Stomach (tissue), 9 donors: ENCODE measurements around the gene POR. TPM values are rescaled to one million over a fixed set of nuclear protein-coding genes. Genes with fewer than 3 reads are reported as not detected.

Experiments used
- DNase-seq, 2 donors: peaks; one replicate each; pipeline versions ENCODE4 v3.0.0 to v3.0.0-alpha.2; 2013 to 2019
- H3K27ac ChIP-seq, 5 donors: fragments of 200-600 bp in 4 of 5; sonication (generic) in 4 of 5; one replicate each; pipeline ENCODE4 v1.5.1; 2013 to 2019; ENCODE audit warnings: mild to moderate bottlenecking in 1 of 5, moderate library complexity in 1 of 5
- H3K27me3 ChIP-seq, 3 donors: fragments of 200-600 bp; sonication (generic); one replicate each; pipeline ENCODE4 v1.5.1; 2017 to 2019; ENCODE audit warnings: mixed run types in 1 of 3
- H3K36me3 ChIP-seq, 4 donors: fragments of 200-600 bp; sonication (generic); 1 replicate in 3 of 4; 2 replicates in 1 of 4; pipeline ENCODE4 v1.5.1; 2016 to 2019
- H3K4me1 ChIP-seq, 4 donors: fragments of 200-600 bp; sonication (generic); one replicate each; pipeline ENCODE4 v1.5.1; 2016 to 2019
- H3K4me3 ChIP-seq, 4 donors: fragments of 200-600 bp; sonication (generic) in 3 of 4; one replicate each; pipeline ENCODE4 v1.5.1; 2016 to 2019; ENCODE audit warnings: mild to moderate bottlenecking in 1 of 4
- H3K9me3 ChIP-seq, 4 donors: fragments of 200-600 bp; sonication (generic); one replicate each; pipeline ENCODE4 v1.5.1; 2016 to 2019
- CTCF ChIP-seq, 7 experiments: fragments of 450-650 bp in 4 of 7; fragments of 200-600 bp in 3 of 7; sonication (generic) in 3 of 7; IDR thresholded peaks; one replicate each; pipeline ENCODE4 v1.5.1; 2016 to 2019; ENCODE audit warnings: antibody characterized with exemption in 7 of 7, control low read depth in 2 of 7, mild to moderate bottlenecking in 1 of 7
- EP300 ChIP-seq: sonication (generic); formaldehyde crosslinking; IDR thresholded peaks from one replicate; pipeline ENCODE4 v1.6.1; 2017; ENCODE audit warnings: antibody characterized with exemption
- POLR2A ChIP-seq, 4 donors: fragments of 450-650 bp; IDR thresholded peaks; one replicate each; pipeline ENCODE4 v1.6.1; 2016; ENCODE audit warnings: antibody characterized with exemption in 4 of 4, control low read depth in 2 of 4, mild to moderate bottlenecking in 1 of 4, moderate library complexity in 1 of 4
- POLR2AphosphoS5 ChIP-seq, 3 donors: sonication (generic); formaldehyde crosslinking; IDR thresholded peaks; one replicate each; pipeline ENCODE4 v1.6.1; 2016; ENCODE audit warnings: antibody characterized with exemption in 3 of 3
- WGBS, 5 donors: extraction: QIAGEN DNeasy Blood & Tissue Kit in 3 of 5; methylation state at CpG; one replicate each; pipeline versions ENCODE4 v1.1.5 to v1.1.7; 2013 to 2018; 5-methylcytosine and 5-hydroxymethylcytosine counted together
- intact Hi-C: fragments of 100-400 bp; cut with DNase I; formaldehyde crosslinking; loops from one replicate; pipeline ENCODE4 v1.15.1; 2023; ENCODE audit warnings: low total_unique reads
- polyA plus RNA-seq, 3 donors: library from polyadenylated mRNA; stranded (reverse); fragments of 200-250 nt; gene quantifications; one replicate each; pipeline ENCODE4 v1.2.3, GENCODE V29; 2013
- total RNA-seq, 5 donors: library from RNA; depleted of rRNA; stranded (reverse); fragments of >200 nt; gene quantifications; one replicate each; pipeline versions ENCODE4 v1.1.0 to v1.2.3, GENCODE V29; 2014 to 2016
- donor health status: healthy with polysubstance abuse.
- donor health status: Bipolar disorder and iron deficiency.
- donor health status: healthy.

POR gene
- total and polyA plus RNA-seq, 8 donors: 30.4 to 304 (median 67.3) TPM

DNA sequence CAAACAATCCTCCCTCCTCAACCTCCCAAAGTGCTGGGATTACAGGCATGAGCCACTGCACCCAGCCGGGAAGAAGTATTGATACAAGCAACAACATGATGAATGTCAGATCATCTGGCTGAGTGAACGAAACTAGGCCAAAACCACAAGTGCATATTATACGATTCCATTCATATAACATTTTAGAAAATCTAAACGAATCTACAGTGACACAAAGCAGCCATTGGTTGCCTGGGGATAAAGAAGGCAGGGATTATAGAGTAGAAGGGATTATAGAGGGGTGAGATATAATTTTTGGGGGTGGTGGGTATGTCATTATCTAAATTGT lies 47.6 kb upstream of the POR start:
- Histone ChIP-seq H3K27me3 (no peaks in the 10 kb centered on the region), H3K27ac (no peak overlapping the region), H3K9me3 (no peaks in the 10 kb centered on the region), H3K4me1 (peaks cover 0 to 20% (median 10%) of the 10 kb centered on the region in 4 donors), H3K4me3 (no peak overlapping the region), H3K36me3 (no peaks in the 10 kb centered on the region)
- no peak for TF ChIP-seq EP300
- no peak for TF ChIP-seq POLR2AphosphoS5 (IDR thresholded peaks at IDR 0.05)
- no peak for TF ChIP-seq CTCF (IDR thresholded peaks at IDR 0.05)
- TF ChIP-seq POLR2A (IDR thresholded peaks at IDR 0.05): no peak
- WGBS, 5 donors: 70 to 79% (median 71%) methylated on average over 4 of the region's 4 CpGs
- DNase-seq: no peak
- intact Hi-C loops: loop anchor here (5.0 kb wide), 1 partner anchor 155 kb away; no protein-coding TSS in a partner anchor

GRCh38 chr7:75868153-75868552 lies 46.8 kb upstream of the POR start:
- no peak for DNase-seq
- H3K36me3 ChIP-seq: no peaks in the 10 kb centered on the region
- WGBS, 5 donors: 88 to 95% (median 91%) methylated on average over 2 of the region's 2 CpGs
- no peaks in the 10 kb centered on the region for H3K27me3 ChIP-seq
- intact Hi-C loops: loop anchor here (5.0 kb wide), 1 partner anchor 154 kb away; no protein-coding TSS in a partner anchor
- H3K4me3 ChIP-seq: no peak overlapping the region
- H3K27ac ChIP-seq: no peak overlapping the region
- H3K4me1 ChIP-seq: peaks cover 0 to 27% (median 10%) of the 10 kb centered on the region in 4 donors
- TF ChIP-seq CTCF (IDR thresholded peaks at IDR 0.05): no peak
- TF ChIP-seq EP300: no peak
- TF ChIP-seq POLR2AphosphoS5 (IDR thresholded peaks at IDR 0.05): no peak
- TF ChIP-seq POLR2A (IDR thresholded peaks at IDR 0.05): no peak
- no peaks in the 10 kb centered on the region for H3K9me3 ChIP-seq

DNA sequence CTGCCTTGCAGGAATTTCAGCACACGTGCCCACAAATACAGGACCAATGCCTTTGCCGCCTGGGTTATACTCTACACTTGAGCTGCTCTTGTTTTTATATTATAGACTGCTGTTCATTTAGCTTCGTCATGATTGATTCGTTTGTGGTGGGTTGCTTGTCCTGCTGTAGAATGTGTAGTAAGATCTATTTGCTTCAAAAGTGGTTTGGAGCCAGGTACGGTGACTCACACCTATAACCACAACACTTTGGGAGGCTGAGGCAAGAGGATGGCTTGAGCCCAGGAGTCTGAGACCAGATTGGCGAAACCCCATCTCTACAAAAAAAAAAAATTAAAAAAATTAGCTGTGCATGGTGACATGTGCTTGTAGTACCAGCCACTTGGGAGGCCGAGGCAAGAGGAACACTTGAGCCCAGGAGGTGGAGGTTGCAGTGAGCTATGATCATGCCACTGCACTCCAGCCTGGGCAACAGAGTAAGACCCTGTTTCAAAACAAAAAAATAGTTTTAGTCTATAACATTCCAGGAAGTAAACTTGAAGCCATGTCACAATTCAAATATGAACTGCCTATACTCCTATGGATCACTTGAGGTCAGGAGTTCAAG lies 45.1 kb upstream of the POR start:
- no peak for DNase-seq
- no peaks in the 10 kb centered on the region for H3K9me3 ChIP-seq
- intact Hi-C loops: loop anchor here (5.0 kb wide), 1 partner anchor 152 kb away; no protein-coding TSS in a partner anchor

DNA sequence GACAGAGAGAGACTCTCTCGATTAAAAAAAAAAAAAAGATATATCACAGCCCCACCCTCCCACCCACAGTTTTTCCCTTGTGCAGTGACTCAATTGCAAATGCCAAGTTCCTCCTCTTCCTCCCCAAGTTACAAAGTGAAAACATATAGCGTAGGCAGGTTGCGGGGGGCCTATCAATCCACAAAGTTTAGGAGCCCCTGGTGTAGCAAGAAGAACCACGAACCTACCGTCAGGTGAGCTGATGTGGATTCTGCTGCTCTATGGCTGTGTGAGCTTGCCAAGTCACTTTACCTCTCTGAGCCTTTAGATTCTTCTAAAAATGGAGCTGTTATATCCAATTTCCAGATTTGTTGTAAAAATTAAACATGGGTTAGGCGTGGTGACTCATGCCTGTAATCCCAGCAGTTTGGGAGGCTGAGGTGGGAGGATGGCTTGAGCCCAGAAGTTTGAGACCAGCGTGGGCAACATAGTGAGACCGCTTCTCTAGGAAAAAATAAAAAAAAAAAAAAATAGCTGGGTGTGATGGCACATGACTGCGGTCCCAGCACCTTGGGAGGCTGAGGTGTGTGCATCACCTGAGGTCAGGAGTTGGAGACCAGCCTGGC lies 44.3 kb upstream of the POR start:
- Histone ChIP-seq H3K4me1 (peaks cover 0 to 27% (median 10%) of the 10 kb centered on the region in 4 donors), H3K4me3 (no peak overlapping the region), H3K27ac (no peak overlapping the region), H3K9me3 (no peaks in the 10 kb centered on the region), H3K27me3 (no peaks in the 10 kb centered on the region), H3K36me3 (no peaks in the 10 kb centered on the region)
- intact Hi-C loops: no loop called here
- TF ChIP-seq CTCF (IDR thresholded peaks at IDR 0.05) (no peak), EP300 (no peak), POLR2AphosphoS5 (IDR thresholded peaks at IDR 0.05) (no peak), POLR2A (IDR thresholded peaks at IDR 0.05) (no peak)
- 80 to 85% (median 85%) methylated on average over 9 of the region's 9 CpGs for WGBS, 5 donors
- DNase-seq: no peak

More for the DNA sequence above, 45.1 kb upstream of the POR start:
- no peak overlapping the region for H3K27ac ChIP-seq
- no peak overlapping the region for H3K4me3 ChIP-seq
- H3K27me3 ChIP-seq: no peaks in the 10 kb centered on the region
- no peaks in the 10 kb centered on the region for H3K36me3 ChIP-seq
- TF ChIP-seq EP300 (no peak), CTCF (IDR thresholded peaks at IDR 0.05) (no peak), POLR2AphosphoS5 (IDR thresholded peaks at IDR 0.05) (no peak), POLR2A (IDR thresholded peaks at IDR 0.05) (no peak)
- WGBS, 5 donors: 71 to 86% (median 83%) methylated on average over 7 of the region's 7 CpGs
- H3K4me1 ChIP-seq: peaks cover 0 to 27% (median 10%) of the 10 kb centered on the region in 4 donors
